ENCODE data around the gene RTP2.

DNA sequence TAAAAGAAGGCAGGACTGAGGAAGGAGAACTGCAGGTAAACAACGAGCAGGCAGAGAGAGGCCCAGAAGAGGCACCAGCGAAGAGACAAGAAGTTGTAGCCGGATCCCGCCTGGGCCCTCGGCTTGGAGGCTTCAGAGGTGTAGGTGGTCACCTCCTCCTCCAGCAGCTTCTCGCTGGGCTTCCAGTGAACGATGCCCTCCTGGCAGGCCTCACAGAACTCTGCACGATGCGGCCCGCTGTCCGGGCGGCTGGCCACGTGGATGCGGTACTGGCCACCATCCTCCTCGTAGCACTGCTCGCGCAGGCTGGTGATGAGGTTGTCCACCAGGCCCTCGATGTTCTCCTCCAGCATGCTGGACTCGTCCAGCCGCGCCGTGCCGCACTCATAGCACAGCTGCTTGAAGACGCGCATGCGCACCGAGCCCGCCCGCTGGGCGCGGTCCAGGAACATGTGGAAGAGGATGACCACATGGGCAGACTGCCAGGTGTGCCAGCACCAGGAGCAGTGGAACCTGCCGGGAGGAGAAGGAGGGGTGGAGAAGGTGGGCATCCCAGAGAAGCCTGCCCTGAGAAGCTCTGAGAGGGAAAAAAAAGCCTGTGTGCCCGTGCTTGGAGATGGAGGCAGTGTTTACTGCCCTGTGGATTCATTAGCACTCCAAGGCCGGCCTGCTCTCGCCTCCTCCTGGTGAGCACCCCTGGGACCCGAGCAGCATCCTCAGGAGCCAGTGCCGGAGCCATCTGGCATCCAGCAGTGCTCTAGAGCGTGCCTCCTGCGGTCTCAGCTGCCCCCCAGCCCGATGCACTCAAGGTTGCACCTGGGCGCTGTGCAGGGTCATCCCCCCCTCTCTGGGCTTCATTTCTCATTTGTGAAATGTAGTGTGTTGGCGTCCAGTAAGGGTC is 3.6 kb downstream of the RTP2 start:
- TF ChIP-seq CTCF (IDR thresholded peaks at IDR 0.05; ENCODE audit: low read length), result no peak
- TF ChIP-seq EZH2 (optimal IDR thresholded peaks at IDR 0.05; ENCODE audit: low read depth, low read length), result no peak
- TF ChIP-seq EZH2phosphoT487 (IDR thresholded peaks at IDR 0.05; ENCODE audit: low read length), result no peak

All from MM.1S (cell line).